GM21367 (cell line): ENCODE data around the gene ZNF592.
"Not testable (repeated sequence)": the region's sequence is repeated elsewhere in the genome, so short reads cannot be mapped to it uniquely, and the experiment has no call there.

Experiments used
- ATAC-seq: cut with Tn5 transposase; IDR thresholded peaks from one replicate; pipeline ENCODE4 v1.9.1; 2021; ENCODE audit not compliant: unreplicated experiment

ZNF592 gene

GRCh38 chr15:84845631-84846030, 97.2 kb downstream of the ZNF592 start:
- ATAC-seq: not testable (repeated sequence)

GRCh38 chr15:84846269-84846668, 97.9 kb downstream of the ZNF592 start:
- no peak for ATAC-seq

- ATAC-seq: no peak
These were observed 99.0 kb downstream of the ZNF592 start for GRCh38 chr15:84847382-84847781.

- no peak for ATAC-seq
These were observed 103.8 kb downstream of the ZNF592 start for GRCh38 chr15:84852212-84852611.

- no peak for ATAC-seq
These were observed 106.7 kb downstream of the ZNF592 start for GRCh38 chr15:84855136-84855535.

- ATAC-seq: no peak
These were observed 107.4 kb downstream of the ZNF592 start for GRCh38 chr15:84855765-84856164.
